Loucy (cell line): Measurements from ENCODE around the gene SLC4A5.

Source experiments
- H2AFZ ChIP-seq: fragments of 200-600 bp; sonication (generic); 2 replicates; pipeline ENCODE4 v1.6.0; 2016; ENCODE audit warnings: antibody characterized with exemption, mild to moderate bottlenecking, low read length, moderate library complexity
- H3F3A ChIP-seq: fragments of 200-600 bp; 2 replicates; pipeline ENCODE4 v1.6.0; 2016; ENCODE audit warnings: antibody characterized with exemption, low read depth, mild to moderate bottlenecking
- H3K27me3 ChIP-seq: fragments of 200-600 bp; sonication (generic); 2 replicates; pipeline ENCODE4 v1.6.1; 2014; ENCODE audit warnings: low read length, mild to moderate bottlenecking; ENCODE audit not compliant: insufficient read depth, poor library complexity, severe bottlenecking
- H3K36me3 ChIP-seq: fragments of 200-600 bp; sonication (generic); 2 replicates; pipeline ENCODE4 v1.6.1; 2016; ENCODE audit warnings: low read length; ENCODE audit not compliant: insufficient read depth
- H3K4me1 ChIP-seq: fragments of 200-600 bp; sonication (generic); 2 replicates; pipeline ENCODE4 v1.5.1; 2014; ENCODE audit warnings: low read length, mild to moderate bottlenecking; ENCODE audit not compliant: insufficient read depth, poor library complexity, severe bottlenecking
- H3K4me2 ChIP-seq: fragments of 200-600 bp; sonication (generic); 2 replicates; pipeline ENCODE4 v1.6.0; 2014; ENCODE audit warnings: antibody characterized with exemption, low read length, low read depth, mild to moderate bottlenecking; ENCODE audit not compliant: poor library complexity, severe bottlenecking
- H3K4me3 ChIP-seq: fragments of 200-600 bp; sonication (generic); 2 replicates; pipeline ENCODE4 v1.5.1; 2014; ENCODE audit warnings: low read length, mild to moderate bottlenecking, mixed read lengths; ENCODE audit not compliant: poor library complexity, severe bottlenecking
- H3K79me2 ChIP-seq: fragments of 200-600 bp; sonication (generic); 2 replicates; pipeline ENCODE4 v1.6.1; 2014; ENCODE audit warnings: low read length; ENCODE audit not compliant: insufficient read depth
- H3K9ac ChIP-seq: fragments of 200-600 bp; sonication (generic); 2 replicates; pipeline ENCODE4 v1.6.0; 2014; ENCODE audit warnings: mild to moderate bottlenecking, low read depth, low read length, moderate library complexity; ENCODE audit not compliant: poor library complexity, severe bottlenecking
- H3K9me2 ChIP-seq: fragments of 200-600 bp; sonication (generic); replicated peaks from 2 replicates; pipeline ENCODE4 v1.6.1; 2016; ENCODE audit warnings: low read depth, low read length, mixed read lengths
- H3K9me3 ChIP-seq: fragments of 200-600 bp; sonication (generic); 2 replicates; pipeline ENCODE4 v1.6.1; 2014; ENCODE audit warnings: mild to moderate bottlenecking, antibody characterized with exemption, low read length, low read depth; ENCODE audit not compliant: insufficient read depth
- H4K20me1 ChIP-seq: fragments of 200-600 bp; sonication (generic); 2 replicates; pipeline ENCODE4 v1.6.0; 2014; ENCODE audit warnings: antibody characterized with exemption, low read length, mild to moderate bottlenecking; ENCODE audit not compliant: insufficient read depth, poor library complexity, severe bottlenecking
- EZH2phosphoT487 ChIP-seq: fragments of 200-600 bp; IDR thresholded peaks from 2 replicates; pipeline ENCODE4 v1.6.1; 2018; ENCODE audit warnings: antibody characterized with exemption, mild to moderate bottlenecking, moderate library complexity, borderline replicate concordance
- TF ChIP-seq, protein P1 (sequence below): fragments of 200-600 bp; sonication (generic); conservative IDR thresholded peaks from 2 replicates; pipeline ENCODE4 v1.5.1; 2014; ENCODE audit warnings: mild to moderate bottlenecking, antibody characterized with exemption, low read length

Gene SLC4A5

DNA sequence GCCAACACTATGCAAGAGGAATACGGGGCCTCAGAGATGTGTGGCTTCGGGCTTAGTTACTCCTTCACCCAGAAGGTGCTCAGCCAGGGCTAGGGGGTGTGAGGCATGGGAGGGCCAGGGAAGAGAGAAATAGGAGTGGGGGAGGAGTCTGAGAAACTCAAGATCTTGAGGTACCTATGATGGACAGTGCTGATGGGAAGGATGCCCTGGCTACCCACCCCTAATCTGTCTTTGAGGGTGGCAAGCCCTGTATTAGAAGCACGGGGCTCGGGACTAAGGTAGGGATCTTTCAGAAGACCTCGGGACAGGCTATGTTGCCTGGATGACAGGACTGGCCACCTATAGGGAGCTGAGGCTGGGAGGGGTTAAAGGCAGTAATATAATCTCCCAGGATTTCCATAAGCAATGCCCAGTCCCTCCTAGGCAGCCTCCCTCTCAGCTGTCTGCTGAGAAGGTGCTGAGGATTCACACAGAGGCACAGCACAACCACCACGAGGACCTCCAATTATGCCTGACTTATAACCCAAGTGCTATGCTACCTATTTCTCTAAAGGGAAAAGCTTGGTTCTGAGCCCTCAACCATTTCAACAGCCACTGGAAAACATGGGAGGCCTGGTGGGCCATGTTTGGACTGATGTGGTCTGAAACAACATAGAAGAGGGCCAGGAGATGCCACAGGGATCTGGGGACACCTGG is 121.5 kb downstream of the SLC4A5 start:
- H3K36me3 ChIP-seq: peaks cover 15% of the 10 kb centered on the region; the same call in 1 of the 2 replicates
- no peaks in the 10 kb centered on the region for H3K9me3 ChIP-seq
- no peaks in the 10 kb centered on the region for H3K9me2 ChIP-seq
- no peaks in the 10 kb centered on the region for H3K79me2 ChIP-seq
- no peaks in the 10 kb centered on the region for H3K4me1 ChIP-seq
- no peak overlapping the region for H3K9ac ChIP-seq
- no peaks in the 10 kb centered on the region for H3F3A ChIP-seq
- H3K27me3 ChIP-seq: no peaks in the 10 kb centered on the region
- H3K4me3 ChIP-seq: no peak overlapping the region
- H3K4me2 ChIP-seq: no peak overlapping the region
- no peaks in the 10 kb centered on the region for H4K20me1 ChIP-seq
- TF ChIP-seq EZH2phosphoT487: no peak
- TF ChIP-seq, protein P1, sequence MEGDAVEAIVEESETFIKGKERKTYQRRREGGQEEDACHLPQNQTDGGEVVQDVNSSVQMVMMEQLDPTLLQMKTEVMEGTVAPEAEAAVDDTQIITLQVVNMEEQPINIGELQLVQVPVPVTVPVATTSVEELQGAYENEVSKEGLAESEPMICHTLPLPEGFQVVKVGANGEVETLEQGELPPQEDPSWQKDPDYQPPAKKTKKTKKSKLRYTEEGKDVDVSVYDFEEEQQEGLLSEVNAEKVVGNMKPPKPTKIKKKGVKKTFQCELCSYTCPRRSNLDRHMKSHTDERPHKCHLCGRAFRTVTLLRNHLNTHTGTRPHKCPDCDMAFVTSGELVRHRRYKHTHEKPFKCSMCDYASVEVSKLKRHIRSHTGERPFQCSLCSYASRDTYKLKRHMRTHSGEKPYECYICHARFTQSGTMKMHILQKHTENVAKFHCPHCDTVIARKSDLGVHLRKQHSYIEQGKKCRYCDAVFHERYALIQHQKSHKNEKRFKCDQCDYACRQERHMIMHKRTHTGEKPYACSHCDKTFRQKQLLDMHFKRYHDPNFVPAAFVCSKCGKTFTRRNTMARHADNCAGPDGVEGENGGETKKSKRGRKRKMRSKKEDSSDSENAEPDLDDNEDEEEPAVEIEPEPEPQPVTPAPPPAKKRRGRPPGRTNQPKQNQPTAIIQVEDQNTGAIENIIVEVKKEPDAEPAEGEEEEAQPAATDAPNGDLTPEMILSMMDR: no peak
- H2AFZ ChIP-seq: no peak overlapping the region

DNA sequence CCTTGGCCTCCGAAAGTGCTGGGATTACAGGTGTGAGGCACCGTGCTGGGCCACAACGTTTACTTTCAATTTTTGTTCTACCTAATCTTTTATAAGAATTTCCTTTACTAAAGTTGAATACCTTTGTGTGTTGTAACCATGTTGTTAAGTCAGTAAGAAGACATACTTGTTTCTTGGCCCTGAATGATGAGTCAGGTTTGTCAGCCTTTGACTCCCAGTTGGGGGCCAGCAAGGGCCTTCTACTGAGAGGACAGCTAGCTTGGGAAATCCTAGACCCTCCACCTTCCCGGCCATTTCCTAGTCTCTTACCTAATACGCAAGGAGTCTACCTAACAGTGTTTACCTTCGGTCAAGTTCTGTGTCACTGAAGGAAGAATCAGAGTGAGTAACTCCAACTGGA is 122.1 kb downstream of the SLC4A5 start:
- no peak overlapping the region for H3K9ac ChIP-seq
- no peak for TF ChIP-seq EZH2phosphoT487
- TF ChIP-seq, protein P1: no peak
- H3K4me3 ChIP-seq: no peak overlapping the region
- H3K27me3 ChIP-seq: no peaks in the 10 kb centered on the region
- H2AFZ ChIP-seq: no peak overlapping the region
- H3F3A ChIP-seq: no peaks in the 10 kb centered on the region
- no peaks in the 10 kb centered on the region for H3K4me1 ChIP-seq
- H3K9me3 ChIP-seq: no peaks in the 10 kb centered on the region
- no peak overlapping the region for H3K4me2 ChIP-seq
- H4K20me1 ChIP-seq: no peaks in the 10 kb centered on the region
- no peaks in the 10 kb centered on the region for H3K79me2 ChIP-seq
- no peaks in the 10 kb centered on the region for H3K9me2 ChIP-seq
- peaks cover 19% of the 10 kb centered on the region; the same call in 1 of the 2 replicates for H3K36me3 ChIP-seq

DNA sequence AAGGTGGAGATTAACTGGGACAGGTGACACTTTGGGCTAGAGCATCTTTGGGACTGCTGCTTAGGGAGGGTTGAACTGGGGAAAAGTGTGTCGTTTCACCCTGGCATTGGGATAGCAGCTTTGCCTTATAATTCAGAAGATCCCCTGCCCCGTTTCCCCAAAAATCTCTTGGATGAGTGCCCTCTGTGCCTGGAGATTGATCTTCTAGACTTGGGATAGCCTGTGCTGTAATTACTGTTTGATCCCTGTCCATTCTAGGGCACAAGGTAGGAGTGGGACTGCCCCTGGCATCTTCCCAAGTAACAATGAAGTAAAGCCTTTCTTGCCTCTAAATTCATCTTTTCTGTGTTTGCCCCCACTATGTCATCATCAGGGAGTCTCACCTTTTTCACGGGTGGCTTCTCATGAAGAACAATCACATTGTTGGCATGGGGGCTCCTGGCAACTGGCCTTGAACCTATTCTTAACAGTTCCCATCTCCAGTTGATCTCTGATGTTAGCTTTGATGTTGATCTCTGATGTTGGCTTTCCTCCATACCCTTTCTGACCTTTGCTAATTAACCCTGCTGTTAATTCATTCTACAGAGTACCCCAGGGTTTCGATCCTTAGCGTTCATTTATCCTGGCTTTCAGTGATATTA is 123.2 kb downstream of the SLC4A5 start:
- no peaks in the 10 kb centered on the region for H3K9me3 ChIP-seq
- no peaks in the 10 kb centered on the region for H4K20me1 ChIP-seq
- no peak overlapping the region for H2AFZ ChIP-seq
- H3K79me2 ChIP-seq: no peaks in the 10 kb centered on the region
- H3K4me1 ChIP-seq: no peaks in the 10 kb centered on the region
- H3F3A ChIP-seq: no peaks in the 10 kb centered on the region
- TF ChIP-seq, protein P1: no peak
- TF ChIP-seq EZH2phosphoT487: no peak
- H3K9me2 ChIP-seq: no peaks in the 10 kb centered on the region
- no peaks in the 10 kb centered on the region for H3K27me3 ChIP-seq
- peaks cover 24% of the 10 kb centered on the region; the same call in 1 of the 2 replicates for H3K36me3 ChIP-seq
- H3K9ac ChIP-seq: no peak overlapping the region
- H3K4me3 ChIP-seq: no peak overlapping the region
- H3K4me2 ChIP-seq: no peak overlapping the region
